Gastroesophageal sphincter (tissue), 3 donors: ENCODE data around the gene SEMA4G.

ENCODE experiments used
- EP300 ChIP-seq: sonication (generic); formaldehyde crosslinking; IDR thresholded peaks from one replicate; pipeline ENCODE4 v1.6.1; 2017; ENCODE audit warnings: antibody characterized with exemption, mild to moderate bottlenecking
- POLR2AphosphoS5 ChIP-seq: sonication (generic); formaldehyde crosslinking; IDR thresholded peaks from one replicate; pipeline ENCODE4 v1.6.1; 2017; ENCODE audit warnings: antibody characterized with exemption
- TF ChIP-seq, protein P1 (sequence below), 4 experiments: fragments of 200-600 bp in 2 of 4; fragments of 450-650 bp in 2 of 4; sonication (generic) in 1 of 4; IDR thresholded peaks; one replicate each; pipeline ENCODE4 v1.5.1; 2017 to 2019; ENCODE audit warnings: antibody characterized with exemption in 4 of 4, mild to moderate bottlenecking in 2 of 4, moderate library complexity in 2 of 4

- TF ChIP-seq, protein P1, sequence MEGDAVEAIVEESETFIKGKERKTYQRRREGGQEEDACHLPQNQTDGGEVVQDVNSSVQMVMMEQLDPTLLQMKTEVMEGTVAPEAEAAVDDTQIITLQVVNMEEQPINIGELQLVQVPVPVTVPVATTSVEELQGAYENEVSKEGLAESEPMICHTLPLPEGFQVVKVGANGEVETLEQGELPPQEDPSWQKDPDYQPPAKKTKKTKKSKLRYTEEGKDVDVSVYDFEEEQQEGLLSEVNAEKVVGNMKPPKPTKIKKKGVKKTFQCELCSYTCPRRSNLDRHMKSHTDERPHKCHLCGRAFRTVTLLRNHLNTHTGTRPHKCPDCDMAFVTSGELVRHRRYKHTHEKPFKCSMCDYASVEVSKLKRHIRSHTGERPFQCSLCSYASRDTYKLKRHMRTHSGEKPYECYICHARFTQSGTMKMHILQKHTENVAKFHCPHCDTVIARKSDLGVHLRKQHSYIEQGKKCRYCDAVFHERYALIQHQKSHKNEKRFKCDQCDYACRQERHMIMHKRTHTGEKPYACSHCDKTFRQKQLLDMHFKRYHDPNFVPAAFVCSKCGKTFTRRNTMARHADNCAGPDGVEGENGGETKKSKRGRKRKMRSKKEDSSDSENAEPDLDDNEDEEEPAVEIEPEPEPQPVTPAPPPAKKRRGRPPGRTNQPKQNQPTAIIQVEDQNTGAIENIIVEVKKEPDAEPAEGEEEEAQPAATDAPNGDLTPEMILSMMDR (IDR thresholded peaks at IDR 0.05) = no peak
- no peak for TF ChIP-seq EP300
- no peak for TF ChIP-seq POLR2AphosphoS5
These were observed 31.0 kb downstream of the SEMA4G start for GRCh38 chr10:101000127-101000914.
